Measurements from ENCODE around the gene GULP1. TPM values are rescaled to one million over a fixed set of nuclear protein-coding genes. Genes with fewer than 3 reads are reported as not detected.

The GULP1 gene
- total RNA-seq, 1 experiment from 2014 or later: 76.0 TPM

- H3K36me3 ChIP-seq (ENCODE audit: control insufficient read depth in 1 of 2, insufficient read depth in 2 of 2, low read length in 2 of 2): no peaks in the 10 kb centered on the region
- ChIA-PET RAD21 (ENCODE audit: low non-redundant PET in 1 of 2, low total read pairs in 2 of 2, uncharacterized antibody in 2 of 2, unreplicated experiment in 2 of 2) (no interaction called here), CTCF (interaction anchor here (1.4 kb wide), 2 partner anchors 10 to 11 kb away, joined by 3 to 6 read pairs; no protein-coding TSS in a partner anchor), POLR2A (no interaction called here)
- peaks cover 8 to 18% of the 10 kb centered on the region in 2 experiments; a peak in 3 of 4 replicates for H3K4me1 ChIP-seq (ENCODE audit: control insufficient read depth in 1 of 2, insufficient read depth in 2 of 2, low read length in 2 of 2)
- H3K9me2 ChIP-seq (ENCODE audit: insufficient read depth): 0 out of 2 replicates have a peak, but pooled peaks cover 3% of the 10 kb centered on the region
- intact Hi-C loops (cut with micrococcal nuclease): no loop called here
- no peaks in the 10 kb centered on the region for H4K20me1 ChIP-seq (ENCODE audit: insufficient read depth)
- H3K9ac ChIP-seq (ENCODE audit: low read length): no peak overlapping the region
- TF ChIP-seq EZH2phosphoT487 (IDR thresholded peaks at IDR 0.05; ENCODE audit: borderline replicate concordance) (no peak), CBX3 (IDR thresholded peaks at IDR 0.05; ENCODE audit: low read depth) (0 out of 2 replicates have a peak, but pooled peaks have one; percentile 9), JUND (IDR thresholded peaks at IDR 0.05) (no peak), ZFX (IDR thresholded peaks at IDR 0.05) (no peak), EGR1 (IDR thresholded peaks at IDR 0.05; ENCODE audit: low read depth) (no peak), ATF3 (IDR thresholded peaks at IDR 0.05) (no peak)
- TF ChIP-seq, protein P1, sequence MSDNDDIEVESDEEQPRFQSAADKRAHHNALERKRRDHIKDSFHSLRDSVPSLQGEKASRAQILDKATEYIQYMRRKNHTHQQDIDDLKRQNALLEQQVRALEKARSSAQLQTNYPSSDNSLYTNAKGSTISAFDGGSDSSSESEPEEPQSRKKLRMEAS (IDR thresholded peaks at IDR 0.05): no peak
- TF ChIP-seq, protein P2, sequence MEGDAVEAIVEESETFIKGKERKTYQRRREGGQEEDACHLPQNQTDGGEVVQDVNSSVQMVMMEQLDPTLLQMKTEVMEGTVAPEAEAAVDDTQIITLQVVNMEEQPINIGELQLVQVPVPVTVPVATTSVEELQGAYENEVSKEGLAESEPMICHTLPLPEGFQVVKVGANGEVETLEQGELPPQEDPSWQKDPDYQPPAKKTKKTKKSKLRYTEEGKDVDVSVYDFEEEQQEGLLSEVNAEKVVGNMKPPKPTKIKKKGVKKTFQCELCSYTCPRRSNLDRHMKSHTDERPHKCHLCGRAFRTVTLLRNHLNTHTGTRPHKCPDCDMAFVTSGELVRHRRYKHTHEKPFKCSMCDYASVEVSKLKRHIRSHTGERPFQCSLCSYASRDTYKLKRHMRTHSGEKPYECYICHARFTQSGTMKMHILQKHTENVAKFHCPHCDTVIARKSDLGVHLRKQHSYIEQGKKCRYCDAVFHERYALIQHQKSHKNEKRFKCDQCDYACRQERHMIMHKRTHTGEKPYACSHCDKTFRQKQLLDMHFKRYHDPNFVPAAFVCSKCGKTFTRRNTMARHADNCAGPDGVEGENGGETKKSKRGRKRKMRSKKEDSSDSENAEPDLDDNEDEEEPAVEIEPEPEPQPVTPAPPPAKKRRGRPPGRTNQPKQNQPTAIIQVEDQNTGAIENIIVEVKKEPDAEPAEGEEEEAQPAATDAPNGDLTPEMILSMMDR (IDR thresholded peaks at IDR 0.05 in 2 of 3, conservative IDR thresholded peaks at IDR 0.05 in 1 of 3; ENCODE audit: borderline replicate concordance in 1 of 3, insufficient read depth in 1 of 3, low read depth in 2 of 3, low read length in 2 of 3): peak in 2 of 3 experiments; percentile 22 to 31; a peak in 3 of 6 replicates
- DNase-seq (ENCODE audit: low read depth, low spot score) (no peak), ATAC-seq (no peak)
- H3K27me3 ChIP-seq (ENCODE audit: insufficient read depth, low read length): no peaks in the 10 kb centered on the region
- no peak overlapping the region for H3K27ac ChIP-seq (ENCODE audit: low read depth, low read length)
- no peak overlapping the region for H3K4me3 ChIP-seq (replicated peaks in 1 of 2; ENCODE audit: low read depth in 1 of 2, low read length in 2 of 2)
- BruUV-seq (replicated peaks): no TSS peak
- H3K9me3 ChIP-seq (ENCODE audit: control insufficient read depth in 1 of 2, insufficient read depth in 1 of 2, low read depth in 1 of 2, low read length in 2 of 2): no peaks in the 10 kb centered on the region
- H2AFZ ChIP-seq (ENCODE audit: low read depth, low read length, poor library complexity, severe bottlenecking): no peak overlapping the region
- H3K4me2 ChIP-seq (ENCODE audit: low read length): no peak overlapping the region
- H3K79me2 ChIP-seq (ENCODE audit: insufficient read depth, low read length): peaks cover 88% of the 10 kb centered on the region
These were observed 28.2 kb downstream of the GULP1 start for GRCh38 chr2:188319838-188320237.

DNA sequence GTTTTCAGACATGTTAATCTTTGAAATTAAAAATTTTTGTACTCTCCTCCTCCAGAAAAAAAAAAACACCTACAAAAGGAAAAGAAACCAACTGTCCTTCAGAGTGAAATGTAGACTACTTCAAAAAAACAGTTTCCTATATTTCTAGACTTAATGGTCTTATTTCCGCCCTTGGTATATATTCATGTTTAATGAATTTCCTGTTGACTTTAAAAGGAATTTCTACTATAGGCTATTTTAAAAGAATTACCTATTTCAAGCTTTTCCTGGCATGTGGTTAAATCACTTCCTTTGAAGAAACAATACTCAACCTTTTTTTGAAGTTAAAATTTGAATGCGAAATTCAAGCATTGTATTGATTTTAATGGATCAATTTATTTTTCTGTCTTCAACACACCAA lies 29.2 kb downstream of the GULP1 start:
- H3K9ac ChIP-seq (ENCODE audit: low read length): no peak overlapping the region
- no peak for ATAC-seq
- no peaks in the 10 kb centered on the region for H3K27me3 ChIP-seq (ENCODE audit: insufficient read depth, low read length)
- POLR2A ChIA-PET: no interaction called here
- CTCF ChIA-PET: no interaction called here
- H4K20me1 ChIP-seq (ENCODE audit: insufficient read depth): no peaks in the 10 kb centered on the region
- peaks cover 88% of the 10 kb centered on the region for H3K79me2 ChIP-seq (ENCODE audit: insufficient read depth, low read length)
- BruUV-seq (replicated peaks): no TSS peak
- intact Hi-C loops (cut with micrococcal nuclease): no loop called here
- RAD21 ChIA-PET (ENCODE audit: low non-redundant PET in 1 of 2, low total read pairs in 2 of 2, uncharacterized antibody in 2 of 2, unreplicated experiment in 2 of 2): no interaction called here
- no peak overlapping the region for H3K4me2 ChIP-seq (ENCODE audit: low read length)
- H2AFZ ChIP-seq (ENCODE audit: low read depth, low read length, poor library complexity, severe bottlenecking): no peak overlapping the region
- DNase-seq (ENCODE audit: low read depth, low spot score): no peak
- H3K4me1 ChIP-seq (ENCODE audit: control insufficient read depth in 1 of 2, insufficient read depth in 2 of 2, low read length in 2 of 2): peaks cover 8 to 15% of the 10 kb centered on the region in 2 experiments; a peak in 3 of 4 replicates
- no peaks in the 10 kb centered on the region for H3K36me3 ChIP-seq (ENCODE audit: control insufficient read depth in 1 of 2, insufficient read depth in 2 of 2, low read length in 2 of 2)
- H3K9me2 ChIP-seq (ENCODE audit: insufficient read depth): 0 out of 2 replicates have a peak, but pooled peaks cover 3% of the 10 kb centered on the region
- H3K4me3 ChIP-seq (replicated peaks in 1 of 2; ENCODE audit: low read depth in 1 of 2, low read length in 2 of 2): no peak overlapping the region
- no peaks in the 10 kb centered on the region for H3K9me3 ChIP-seq (ENCODE audit: control insufficient read depth in 1 of 2, insufficient read depth in 1 of 2, low read depth in 1 of 2, low read length in 2 of 2)
- H3K27ac ChIP-seq (ENCODE audit: low read depth, low read length): no peak overlapping the region
- TF ChIP-seq, protein P3, sequence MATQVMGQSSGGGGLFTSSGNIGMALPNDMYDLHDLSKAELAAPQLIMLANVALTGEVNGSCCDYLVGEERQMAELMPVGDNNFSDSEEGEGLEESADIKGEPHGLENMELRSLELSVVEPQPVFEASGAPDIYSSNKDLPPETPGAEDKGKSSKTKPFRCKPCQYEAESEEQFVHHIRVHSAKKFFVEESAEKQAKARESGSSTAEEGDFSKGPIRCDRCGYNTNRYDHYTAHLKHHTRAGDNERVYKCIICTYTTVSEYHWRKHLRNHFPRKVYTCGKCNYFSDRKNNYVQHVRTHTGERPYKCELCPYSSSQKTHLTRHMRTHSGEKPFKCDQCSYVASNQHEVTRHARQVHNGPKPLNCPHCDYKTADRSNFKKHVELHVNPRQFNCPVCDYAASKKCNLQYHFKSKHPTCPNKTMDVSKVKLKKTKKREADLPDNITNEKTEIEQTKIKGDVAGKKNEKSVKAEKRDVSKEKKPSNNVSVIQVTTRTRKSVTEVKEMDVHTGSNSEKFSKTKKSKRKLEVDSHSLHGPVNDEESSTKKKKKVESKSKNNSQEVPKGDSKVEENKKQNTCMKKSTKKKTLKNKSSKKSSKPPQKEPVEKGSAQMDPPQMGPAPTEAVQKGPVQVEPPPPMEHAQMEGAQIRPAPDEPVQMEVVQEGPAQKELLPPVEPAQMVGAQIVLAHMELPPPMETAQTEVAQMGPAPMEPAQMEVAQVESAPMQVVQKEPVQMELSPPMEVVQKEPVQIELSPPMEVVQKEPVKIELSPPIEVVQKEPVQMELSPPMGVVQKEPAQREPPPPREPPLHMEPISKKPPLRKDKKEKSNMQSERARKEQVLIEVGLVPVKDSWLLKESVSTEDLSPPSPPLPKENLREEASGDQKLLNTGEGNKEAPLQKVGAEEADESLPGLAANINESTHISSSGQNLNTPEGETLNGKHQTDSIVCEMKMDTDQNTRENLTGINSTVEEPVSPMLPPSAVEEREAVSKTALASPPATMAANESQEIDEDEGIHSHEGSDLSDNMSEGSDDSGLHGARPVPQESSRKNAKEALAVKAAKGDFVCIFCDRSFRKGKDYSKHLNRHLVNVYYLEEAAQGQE (IDR thresholded peaks at IDR 0.05; ENCODE audit: low read depth): no peak
- TF ChIP-seq CEBPB (IDR thresholded peaks at IDR 0.05; ENCODE audit: low read depth) (no peak), POLR2AphosphoS5 (IDR thresholded peaks at IDR 0.05; ENCODE audit: low read depth, low read length) (no peak), FOSL1 (IDR thresholded peaks at IDR 0.05; ENCODE audit: low read depth) (no peak), POLR2A (IDR thresholded peaks at IDR 0.05; ENCODE audit: borderline replicate concordance, extremely low read depth, insufficient read depth, insufficient read length) (no peak), ELF1 (IDR thresholded peaks at IDR 0.05; ENCODE audit: borderline replicate concordance, low read depth) (no peak)
